ENCODE data around the gene SULT1C3.

SULT1C3 gene

GRCh38 chr2:108239786-108240185 lies at the start of gene SULT1C3:
TSS of gene SULT1C3 (plus strand) at chr2:108239968. CDS start at chr2:108247195, 7,227 bp downstream.
- DNase-seq = no peak

DNA sequence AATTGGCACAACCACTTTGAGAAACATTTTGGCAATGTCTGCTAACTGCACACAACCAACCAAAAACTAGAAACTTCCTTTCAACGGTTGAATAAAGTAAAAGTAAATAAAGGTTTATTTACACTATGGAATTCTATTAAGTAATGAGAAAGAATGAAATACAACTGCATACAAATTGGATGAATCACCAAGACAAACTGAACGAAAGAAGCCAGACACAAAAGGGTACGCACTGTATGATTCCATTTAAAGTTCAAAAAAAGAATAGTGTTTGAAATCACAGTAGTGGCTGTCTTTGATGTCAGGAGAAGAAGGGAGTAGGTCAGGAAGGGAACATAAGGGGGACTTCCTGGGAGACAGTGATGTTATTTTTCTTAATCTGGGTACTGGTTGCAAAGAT lies 46.5 kb upstream of the SULT1C3 start:
- DNase-seq = no peak

DNA sequence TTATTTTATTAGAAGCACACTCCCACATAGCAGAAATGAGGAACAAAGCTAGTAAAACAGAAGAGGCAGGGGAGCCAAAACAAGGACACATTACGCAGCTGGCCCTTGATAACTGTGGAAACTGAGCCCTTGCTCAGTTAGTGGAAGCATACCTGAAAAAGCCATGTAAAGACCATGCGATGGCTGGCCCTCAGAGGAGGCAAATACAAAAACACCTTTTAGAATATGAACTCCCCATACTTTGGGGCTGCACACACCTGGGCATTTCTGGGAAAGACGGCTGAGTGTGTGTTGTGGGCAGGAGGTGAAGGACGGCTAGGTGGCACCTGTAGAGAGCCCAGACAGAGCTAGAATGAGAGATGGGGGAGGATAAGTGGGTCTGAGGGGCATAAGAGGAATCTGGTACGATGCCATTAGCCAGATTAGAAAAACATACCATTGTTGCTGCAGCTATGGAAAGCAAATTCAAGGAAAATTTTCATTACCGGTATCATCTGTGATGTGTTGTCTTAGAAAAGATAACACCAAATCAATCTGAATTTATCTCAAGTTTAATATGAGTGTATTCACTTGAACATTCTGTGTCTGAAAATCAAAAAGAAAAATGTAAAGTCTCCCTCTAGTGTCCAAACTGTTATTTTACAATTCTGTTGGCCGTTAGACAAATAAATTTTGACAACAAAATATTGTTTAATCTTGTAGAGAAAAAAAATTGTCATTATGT lies 45.2 kb upstream of the SULT1C3 start:
- DNase-seq = no peak

- no peak for DNase-seq
Measured at GRCh38 chr2:108195133-108195439, 44.7 kb upstream of the SULT1C3 start.

- no peak for DNase-seq
Measured at GRCh38 chr2:108199726-108200125, 40.0 kb upstream of the SULT1C3 start.

DNA sequence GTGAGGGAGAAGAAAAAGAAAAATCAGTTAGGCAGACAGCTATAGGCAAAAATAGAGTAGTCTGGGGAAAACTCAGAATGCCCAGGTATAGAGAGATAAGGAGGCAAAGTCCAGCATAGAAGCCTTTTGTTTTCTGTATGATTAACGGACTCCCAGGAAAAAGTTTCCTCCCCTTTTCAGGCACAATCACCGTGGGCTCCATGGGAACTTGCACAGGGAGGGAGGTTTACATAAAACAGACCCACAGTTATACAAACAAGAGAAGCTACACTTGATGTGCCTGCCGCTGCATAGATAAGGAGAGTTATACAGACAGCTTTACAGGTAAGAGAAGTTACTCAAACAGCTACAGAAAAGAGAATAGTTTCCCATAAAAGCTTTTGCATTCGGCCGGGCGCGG lies 39.2 kb upstream of the SULT1C3 start:
- no peak for DNase-seq

DNA sequence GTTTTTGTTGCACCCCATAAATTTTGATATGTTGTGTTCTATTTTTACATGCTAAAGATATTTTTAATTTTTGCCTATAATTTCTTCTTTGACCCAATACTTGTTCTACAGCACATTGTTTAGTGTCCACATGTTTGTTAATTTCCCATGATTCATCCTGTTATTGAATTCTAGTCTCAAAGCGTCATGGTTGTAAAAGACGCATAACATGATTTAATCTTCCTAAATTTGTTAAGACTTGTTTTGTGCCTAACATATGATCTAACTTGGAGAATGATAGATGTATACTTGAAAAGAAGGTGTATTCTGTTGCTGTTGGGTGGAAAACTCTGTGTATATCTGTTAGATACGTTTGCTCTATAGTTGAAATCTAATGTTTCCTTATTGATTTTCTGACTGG lies 27.1 kb upstream of the SULT1C3 start:
- no peak for DNase-seq

- DNase-seq = no peak
Measured at GRCh38 chr2:108215794-108216211, 24.0 kb upstream of the SULT1C3 start.

DNA sequence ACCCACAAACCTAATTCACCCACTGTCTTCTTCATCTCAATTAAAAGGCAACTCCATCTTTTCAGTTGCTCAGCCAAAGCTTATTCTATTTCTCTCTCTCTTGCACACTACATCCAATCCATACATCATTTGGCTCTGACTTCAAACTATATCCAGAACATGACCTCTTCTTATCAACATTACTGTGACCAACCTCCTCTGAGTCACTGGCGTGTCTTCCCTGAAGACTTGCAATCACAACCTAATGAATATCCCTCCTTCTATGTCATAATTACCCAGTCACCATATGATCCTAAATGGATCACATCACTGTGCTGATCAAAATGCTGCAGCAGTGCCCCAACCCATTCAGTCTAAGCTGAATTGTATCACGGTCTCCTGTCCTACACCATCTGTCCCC lies 22.6 kb upstream of the SULT1C3 start:
- DNase-seq = no peak

DNA sequence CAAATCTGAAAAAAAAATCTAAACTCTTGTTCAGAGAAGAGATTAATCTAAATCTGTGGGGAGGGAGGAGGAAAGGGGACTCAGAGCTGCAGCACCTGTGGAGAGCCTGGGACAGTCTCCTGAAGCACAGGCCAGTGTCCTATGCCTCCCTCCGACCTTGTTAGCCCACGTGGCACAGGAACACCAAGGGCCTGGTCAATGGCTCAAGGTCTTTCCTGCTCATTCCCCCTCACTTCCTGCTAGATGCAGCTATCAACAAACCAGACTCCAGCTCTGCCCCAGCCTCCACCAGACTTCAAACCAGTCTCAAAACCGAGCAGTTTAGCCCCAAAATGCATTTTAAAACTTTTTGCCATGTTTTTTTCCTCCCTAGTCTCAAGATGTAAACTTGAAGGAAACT lies 20.1 kb upstream of the SULT1C3 start:
- DNase-seq = no peak

- DNase-seq = no peak
Measured at GRCh38 chr2:108220191-108220590, 19.6 kb upstream of the SULT1C3 start.

DNA sequence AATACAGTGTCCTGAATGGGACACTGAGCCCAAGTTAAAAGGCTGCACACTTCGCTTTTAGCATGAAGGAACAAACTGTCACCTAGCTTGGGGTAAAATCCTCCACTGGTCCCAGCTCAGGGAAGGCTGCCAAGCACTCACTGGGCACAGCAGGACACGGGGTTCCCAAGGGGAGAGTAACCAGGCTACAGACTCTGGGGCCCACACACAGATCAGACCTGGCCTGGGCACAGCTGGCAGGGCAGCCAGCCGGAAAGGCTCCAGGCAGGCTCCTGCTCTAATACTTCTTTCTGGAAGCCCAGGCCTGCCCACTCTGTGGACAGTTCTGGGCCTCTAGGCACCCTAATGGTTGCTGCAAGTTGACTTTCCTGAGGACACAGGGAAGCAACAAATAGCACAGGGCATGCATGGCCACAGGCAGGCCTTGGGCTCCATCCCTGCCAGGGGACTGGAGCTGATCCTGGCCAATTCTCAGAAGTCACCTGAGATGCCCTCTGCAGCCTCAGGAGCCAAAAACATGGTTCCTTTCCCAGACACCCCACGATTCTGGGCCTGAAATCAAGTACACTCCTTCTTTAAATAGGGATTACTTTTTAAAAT lies 18.7 kb upstream of the SULT1C3 start:
- DNase-seq = no peak

DNA sequence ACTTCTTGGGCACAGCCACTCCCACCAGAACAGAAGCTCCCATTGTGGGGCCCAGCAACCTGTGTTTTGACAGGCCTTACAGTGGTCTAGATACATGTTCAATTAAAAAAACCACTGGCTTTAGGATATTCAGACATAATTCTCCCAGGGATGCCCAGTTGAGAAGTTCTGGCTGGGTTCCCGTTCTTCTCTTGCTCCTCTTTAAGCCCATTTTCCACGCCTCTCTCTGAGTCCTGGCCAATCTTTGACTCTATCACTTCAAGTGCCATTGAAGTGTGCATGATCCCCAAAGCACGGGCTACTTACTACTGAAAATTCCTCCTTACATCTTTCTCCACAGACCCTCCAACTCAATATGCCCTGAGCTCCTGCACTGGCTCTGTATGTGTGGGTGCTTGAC lies 17.5 kb upstream of the SULT1C3 start:
- no peak for DNase-seq

DNA sequence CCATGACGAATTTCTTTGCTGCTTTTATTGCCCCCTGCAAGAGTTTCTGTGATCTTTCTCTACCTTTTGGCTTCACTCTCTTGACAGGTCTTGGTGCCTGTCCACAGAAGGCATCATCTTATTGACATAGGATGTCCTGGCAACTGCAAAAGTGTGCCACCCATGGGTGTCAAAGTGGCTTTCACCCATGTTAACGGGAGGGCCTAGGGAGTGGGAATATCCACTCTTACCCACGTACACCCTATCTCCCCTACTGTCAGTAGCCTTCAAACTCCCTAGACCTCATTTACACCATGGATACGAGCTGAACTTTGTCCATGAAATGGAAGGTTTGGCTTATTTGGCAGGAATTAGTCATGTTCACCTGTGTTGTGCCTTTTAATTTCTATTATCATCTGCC lies 16.2 kb upstream of the SULT1C3 start:
- no peak for DNase-seq

DNA sequence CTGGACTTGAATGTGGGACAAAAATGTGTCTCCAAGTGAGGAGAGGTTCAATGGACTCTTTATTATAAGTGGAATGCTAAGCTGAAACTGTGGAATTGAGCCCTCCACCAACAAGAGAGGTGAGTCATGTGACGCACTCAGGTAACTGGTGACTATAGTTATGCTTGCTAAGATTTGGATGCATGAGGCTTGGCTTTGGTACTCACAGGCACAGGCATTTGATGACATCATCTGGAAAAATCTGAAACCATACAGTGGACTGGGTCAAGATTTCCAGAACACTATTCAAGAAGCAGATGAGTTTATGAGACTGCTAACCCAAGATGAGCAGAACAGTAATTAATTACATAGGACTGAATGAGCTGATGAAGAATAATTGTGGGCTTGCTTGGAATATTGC lies 15.7 kb upstream of the SULT1C3 start:
- no peak for DNase-seq

GRCh38 chr2:108226564-108226963 lies 13.2 kb upstream of the SULT1C3 start:
- DNase-seq = no peak

DNA sequence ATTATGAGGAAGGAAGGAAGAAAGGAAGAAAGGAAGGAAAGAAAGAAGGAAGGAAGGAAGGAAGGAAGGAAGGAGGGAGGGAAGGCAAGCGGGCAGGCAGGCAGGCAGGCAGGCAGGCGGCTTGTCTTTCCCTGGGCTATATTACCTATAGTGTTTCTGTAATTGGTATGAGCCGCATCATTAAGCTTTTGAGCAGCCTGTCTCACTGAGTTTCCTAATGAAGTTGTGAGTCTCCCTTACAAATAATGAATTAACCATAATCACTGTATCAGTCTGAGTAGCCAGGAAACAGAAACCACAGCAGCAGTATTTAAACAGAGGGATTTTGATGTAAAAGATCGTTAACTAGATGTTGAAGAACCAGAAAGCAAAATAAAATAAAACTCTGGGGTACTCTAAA lies 11.8 kb upstream of the SULT1C3 start:
- no peak for DNase-seq

GRCh38 chr2:108228537-108228936 lies 11.2 kb upstream of the SULT1C3 start:
- no peak for DNase-seq

GRCh38 chr2:108229875-108230274 lies 9.9 kb upstream of the SULT1C3 start:
- no peak for DNase-seq

DNA sequence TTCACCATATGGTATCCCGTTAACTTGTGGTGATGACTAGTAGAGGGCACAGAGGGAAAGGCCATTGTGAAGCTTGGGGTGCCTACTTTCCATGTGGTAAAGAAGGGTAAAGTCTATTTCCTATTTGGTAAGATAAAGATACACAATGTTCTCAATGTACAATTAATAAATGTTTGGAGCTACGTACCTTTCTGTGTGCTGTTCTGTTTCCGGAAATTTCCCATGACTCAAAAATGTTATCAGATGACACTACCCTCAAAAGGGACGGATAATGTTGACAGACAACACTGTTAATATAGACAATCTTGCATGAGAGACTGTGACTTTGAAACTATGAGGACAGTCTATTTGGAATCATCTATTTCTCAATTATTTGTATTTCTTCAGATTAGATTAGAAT lies 4.2 kb upstream of the SULT1C3 start:
- DNase-seq = no peak

DNA sequence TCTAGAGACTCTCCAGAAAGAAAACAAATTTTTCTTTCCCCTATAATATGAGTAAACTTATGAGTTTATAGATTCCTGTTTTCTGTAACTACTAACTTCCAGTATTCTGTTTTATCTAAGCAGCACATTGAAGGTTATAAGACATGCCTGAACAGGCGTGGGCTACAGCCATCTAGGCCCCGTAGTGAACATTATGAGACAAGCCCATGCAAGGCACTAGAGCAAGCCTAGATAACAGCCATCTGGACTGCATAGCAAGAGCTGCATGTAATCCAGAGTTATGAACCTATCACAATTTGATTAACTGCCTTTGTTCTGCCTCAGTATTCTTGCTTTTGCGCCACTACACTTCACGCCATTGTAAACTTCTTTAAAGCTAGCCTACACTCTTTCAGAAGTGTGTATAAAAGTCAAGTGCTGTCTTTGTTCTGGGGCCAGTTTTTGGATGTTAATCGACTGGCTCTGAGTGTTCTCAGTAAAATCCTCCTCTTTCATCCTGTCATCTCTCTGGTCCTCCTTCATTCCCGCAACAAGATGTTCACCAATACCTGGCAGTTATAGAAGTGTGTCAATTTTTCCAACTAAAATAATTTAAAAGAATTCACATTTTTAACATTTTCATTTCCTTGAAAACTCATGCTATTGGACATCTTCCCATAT lies 3.0 kb upstream of the SULT1C3 start:
- no peak for DNase-seq

DNA sequence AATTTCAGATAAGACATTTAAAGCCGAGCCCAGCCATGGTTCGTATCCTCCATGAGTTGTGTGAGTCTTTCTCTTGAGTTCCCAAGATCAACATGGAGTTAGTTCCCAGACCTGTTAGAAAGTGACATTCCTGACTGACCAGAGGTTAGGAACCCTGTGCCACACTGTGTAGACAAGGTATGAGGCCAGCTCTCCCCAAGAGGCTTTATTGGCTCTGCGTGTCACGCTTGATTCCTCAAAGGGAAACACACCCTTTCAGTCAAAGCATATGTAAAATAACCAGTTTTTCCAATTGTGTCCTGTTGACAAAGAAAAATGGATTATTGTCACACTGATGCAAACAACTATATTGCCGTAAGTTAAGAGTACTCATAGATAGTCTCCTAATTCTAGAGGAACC lies 1.2 kb downstream of the SULT1C3 start:
- DNase-seq = no peak

GRCh38 chr2:108243566-108243965 lies 3.8 kb downstream of the SULT1C3 start:
- no peak for DNase-seq

- DNase-seq = no peak
Measured at GRCh38 chr2:108244667-108245414, 5.1 kb downstream of the SULT1C3 start.
